HG03097 (cell line): Measurements from ENCODE around the gene TLR6.
A peak's percentile ranks its signal among the peaks of the same experiment; 100 is the strongest.

ENCODE experiments used
- ATAC-seq: cut with Tn5 transposase; IDR thresholded peaks from one replicate; pipeline ENCODE4 v1.9.1; 2021; ENCODE audit not compliant: unreplicated experiment, low FRiP score

The TLR6 gene, protein sequence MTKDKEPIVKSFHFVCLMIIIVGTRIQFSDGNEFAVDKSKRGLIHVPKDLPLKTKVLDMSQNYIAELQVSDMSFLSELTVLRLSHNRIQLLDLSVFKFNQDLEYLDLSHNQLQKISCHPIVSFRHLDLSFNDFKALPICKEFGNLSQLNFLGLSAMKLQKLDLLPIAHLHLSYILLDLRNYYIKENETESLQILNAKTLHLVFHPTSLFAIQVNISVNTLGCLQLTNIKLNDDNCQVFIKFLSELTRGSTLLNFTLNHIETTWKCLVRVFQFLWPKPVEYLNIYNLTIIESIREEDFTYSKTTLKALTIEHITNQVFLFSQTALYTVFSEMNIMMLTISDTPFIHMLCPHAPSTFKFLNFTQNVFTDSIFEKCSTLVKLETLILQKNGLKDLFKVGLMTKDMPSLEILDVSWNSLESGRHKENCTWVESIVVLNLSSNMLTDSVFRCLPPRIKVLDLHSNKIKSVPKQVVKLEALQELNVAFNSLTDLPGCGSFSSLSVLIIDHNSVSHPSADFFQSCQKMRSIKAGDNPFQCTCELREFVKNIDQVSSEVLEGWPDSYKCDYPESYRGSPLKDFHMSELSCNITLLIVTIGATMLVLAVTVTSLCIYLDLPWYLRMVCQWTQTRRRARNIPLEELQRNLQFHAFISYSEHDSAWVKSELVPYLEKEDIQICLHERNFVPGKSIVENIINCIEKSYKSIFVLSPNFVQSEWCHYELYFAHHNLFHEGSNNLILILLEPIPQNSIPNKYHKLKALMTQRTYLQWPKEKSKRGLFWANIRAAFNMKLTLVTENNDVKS

GRCh38 chr4:38856524-38857337 lies at the start of gene TLR6:
Gene TLR6, minus strand, starts transcription at chr4:38856817. Its CDS starts 27,344 bp downstream, at chr4:38829473.
- ATAC-seq, result peak; percentile 40

DNA sequence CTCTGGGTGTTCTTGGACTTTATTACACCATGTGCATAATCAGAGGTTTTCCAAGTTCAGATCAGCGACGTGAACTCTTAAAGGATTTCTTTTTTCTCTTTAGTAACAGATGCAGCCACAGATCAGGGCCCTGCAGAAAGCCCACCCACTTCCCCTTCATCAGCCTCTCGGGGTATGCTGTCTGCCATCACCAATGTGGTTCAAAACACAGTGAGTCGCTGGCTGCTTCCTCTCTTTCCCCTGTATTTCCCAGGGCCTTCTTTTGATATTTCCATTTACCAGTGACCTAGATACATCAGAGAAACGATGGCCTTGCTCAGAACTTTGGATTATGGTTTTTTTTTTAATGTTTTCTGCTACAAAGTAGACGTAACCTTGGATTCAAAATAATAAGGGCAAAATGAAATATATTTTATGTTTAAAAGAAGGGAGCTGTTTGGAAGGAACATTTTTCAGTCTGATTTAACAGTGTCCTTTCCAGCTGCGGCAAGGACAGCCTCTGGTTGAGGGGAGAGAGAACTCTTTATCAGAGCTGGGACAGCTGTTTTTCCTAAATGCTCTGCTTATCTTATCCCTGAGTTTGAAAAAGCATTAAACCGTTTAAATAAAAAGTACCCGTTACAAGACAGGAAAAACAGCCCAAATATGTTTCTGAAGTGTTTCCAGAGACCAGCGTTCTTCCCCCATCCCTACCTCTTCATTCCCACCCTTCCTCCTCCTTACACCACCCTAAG lies 49.2 kb upstream of the TLR6 start:
- no peak for ATAC-seq

DNA sequence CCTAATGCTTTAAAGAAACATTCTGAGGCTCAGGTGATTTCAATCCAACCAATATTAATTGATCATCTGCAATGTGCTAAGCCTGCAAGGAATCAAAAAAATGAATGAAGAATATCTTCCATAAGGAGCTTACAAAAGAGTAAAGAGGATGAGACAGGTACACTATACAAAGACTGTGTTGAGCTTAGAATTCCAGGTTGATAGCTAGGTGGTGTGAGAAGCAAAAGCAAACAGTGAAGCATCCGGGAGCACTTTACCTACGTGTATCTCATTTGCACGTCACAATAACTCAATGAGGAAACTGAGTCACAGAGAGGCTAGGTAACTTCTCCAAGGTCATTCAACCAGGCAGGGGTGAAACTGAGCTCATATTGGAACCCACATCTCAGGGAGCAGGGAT lies 48.1 kb upstream of the TLR6 start:
- ATAC-seq, result no peak

DNA sequence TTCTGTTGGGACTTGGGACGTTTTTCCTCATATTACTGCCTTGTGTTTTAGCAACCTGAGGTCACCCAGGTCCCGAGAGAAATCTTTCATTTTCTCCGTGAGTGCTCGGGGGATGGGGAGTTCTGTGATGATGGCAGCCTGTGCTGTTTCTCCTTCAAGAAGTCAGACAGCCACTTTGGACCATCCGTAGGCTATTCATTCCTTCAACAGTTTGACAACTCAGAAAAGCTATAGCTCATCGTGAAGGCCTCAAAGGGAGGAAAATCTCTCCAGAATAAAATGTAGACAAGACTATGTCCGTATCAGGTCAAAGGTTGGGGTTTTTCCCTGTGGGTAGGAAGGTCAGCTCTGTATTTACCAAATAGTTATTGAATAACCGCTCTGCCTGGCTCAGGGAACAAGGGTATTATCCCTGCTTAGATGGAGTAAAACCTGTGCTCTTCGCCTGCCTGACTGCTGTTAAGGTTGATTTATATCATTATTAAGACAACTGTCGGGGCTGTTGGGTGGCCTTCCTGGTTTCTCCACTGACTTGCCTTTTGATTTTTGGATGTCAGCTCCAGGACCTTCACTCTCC lies 47.6 kb upstream of the TLR6 start:
- no peak for ATAC-seq

DNA sequence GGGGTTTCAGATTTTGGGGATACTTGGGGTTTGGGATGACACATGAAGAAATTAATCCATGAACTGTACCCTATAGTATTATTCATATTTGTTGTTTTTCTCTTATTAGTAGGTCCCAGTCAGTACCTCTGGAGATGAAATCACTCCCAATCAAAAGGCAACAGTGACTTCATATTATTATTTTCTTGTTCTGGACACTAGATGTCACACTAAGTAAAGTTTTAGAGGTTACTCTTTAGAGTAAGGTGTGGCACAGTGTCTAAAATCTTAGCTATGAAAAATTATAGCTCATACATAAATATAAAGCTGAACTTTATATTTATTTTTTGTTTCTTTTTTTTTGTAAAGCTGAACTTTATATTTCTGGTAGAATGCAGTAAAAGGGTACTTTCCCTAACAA lies 46.1 kb upstream of the TLR6 start:
- no peak for ATAC-seq

GRCh38 chr4:38902221-38902620 lies 45.6 kb upstream of the TLR6 start:
- ATAC-seq, result no peak

DNA sequence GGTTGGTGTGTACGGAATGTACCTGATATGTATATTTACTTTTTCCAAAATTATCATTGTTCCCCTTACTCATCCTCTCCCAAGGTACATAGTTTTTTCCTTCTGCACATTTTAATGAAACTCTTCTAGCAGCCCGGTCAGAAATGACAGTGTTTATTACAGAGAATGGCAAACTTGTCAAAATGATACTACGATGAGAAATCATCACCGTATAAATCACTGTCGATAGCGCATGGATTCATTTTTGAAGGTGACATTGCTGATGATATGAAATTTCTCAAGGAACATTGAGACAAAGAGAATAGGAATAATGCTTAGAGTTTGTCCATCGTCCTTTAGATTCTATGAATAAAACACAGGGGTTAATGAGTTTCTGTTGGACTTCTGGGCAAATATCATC lies 41.6 kb upstream of the TLR6 start:
- no peak for ATAC-seq

- ATAC-seq, result no peak
These were observed 40.3 kb upstream of the TLR6 start for GRCh38 chr4:38896940-38897339.

GRCh38 chr4:38894322-38894982 lies 37.8 kb upstream of the TLR6 start:
- no peak for ATAC-seq

DNA sequence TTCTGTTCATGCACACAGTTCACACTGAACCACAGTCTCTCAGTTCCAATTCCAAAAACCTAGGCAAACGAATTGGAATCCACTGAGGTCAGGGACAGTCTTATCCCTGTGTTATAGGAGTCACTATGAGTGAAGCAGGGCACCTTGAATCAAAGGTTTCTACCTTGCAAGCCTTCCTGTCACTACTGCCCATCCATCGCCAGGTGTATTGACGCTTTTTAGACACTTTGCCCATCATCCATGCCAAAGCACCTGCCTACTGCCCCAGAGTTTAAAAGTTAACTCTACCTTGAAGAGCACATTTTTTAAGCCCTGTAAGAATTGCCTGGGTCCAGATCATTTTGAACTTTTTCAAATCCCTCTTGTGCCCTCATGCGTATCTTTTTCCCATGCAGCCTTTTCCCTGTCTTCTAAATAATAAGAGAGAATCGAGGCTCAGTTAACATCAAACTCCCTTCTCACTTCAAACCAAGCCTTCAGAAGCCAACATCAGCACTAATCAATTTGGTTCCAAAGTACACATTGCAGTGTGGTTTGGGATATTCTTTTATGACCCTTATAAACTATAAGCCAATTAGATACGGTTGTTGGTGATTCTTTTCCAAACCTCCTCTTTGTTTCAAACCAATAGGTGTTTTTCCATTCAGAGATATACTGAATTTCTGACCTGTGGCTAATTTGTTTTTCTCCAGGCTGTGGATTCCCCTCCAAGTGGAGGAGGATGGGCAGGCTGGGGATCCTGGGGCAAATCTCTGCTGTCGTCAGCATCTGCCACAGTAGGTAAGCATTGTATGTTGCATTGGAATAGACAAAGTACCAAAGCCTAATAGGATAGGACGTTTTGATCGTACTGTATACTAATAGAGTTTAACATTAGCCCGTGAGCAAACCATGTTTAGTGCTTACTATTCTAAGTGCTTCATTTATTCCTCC lies 34.7 kb upstream of the TLR6 start:
- no peak for ATAC-seq

- no peak for ATAC-seq
These were observed 32.5 kb upstream of the TLR6 start for GRCh38 chr4:38889143-38889542.

DNA sequence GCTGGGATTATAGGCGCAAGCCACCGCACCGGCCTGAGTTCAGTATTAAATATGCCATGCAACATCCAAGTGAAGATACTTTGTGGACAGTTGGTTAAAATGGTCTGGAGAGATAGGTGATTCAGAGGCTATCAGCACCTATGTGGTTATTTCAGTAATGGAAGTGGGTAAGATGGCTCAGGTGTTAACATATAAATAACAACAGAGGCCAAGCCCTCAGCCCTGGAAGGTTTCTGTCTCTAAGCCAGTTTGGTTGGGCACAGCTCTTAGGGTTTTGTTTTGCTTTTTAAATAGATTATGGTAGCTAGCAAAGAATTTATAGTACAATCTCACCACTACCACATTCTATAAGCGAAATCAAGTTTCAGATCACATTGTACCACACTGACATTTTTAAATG lies 27.6 kb upstream of the TLR6 start:
- no peak for ATAC-seq

GRCh38 chr4:38876636-38877035 lies 20.0 kb upstream of the TLR6 start:
- ATAC-seq, result no peak

GRCh38 chr4:38873290-38873944 lies 16.8 kb upstream of the TLR6 start:
- no peak for ATAC-seq

- no peak for ATAC-seq
These were observed 16.0 kb upstream of the TLR6 start for GRCh38 chr4:38872620-38873019.

GRCh38 chr4:38871593-38871992 lies 15.0 kb upstream of the TLR6 start:
- ATAC-seq, result no peak

DNA sequence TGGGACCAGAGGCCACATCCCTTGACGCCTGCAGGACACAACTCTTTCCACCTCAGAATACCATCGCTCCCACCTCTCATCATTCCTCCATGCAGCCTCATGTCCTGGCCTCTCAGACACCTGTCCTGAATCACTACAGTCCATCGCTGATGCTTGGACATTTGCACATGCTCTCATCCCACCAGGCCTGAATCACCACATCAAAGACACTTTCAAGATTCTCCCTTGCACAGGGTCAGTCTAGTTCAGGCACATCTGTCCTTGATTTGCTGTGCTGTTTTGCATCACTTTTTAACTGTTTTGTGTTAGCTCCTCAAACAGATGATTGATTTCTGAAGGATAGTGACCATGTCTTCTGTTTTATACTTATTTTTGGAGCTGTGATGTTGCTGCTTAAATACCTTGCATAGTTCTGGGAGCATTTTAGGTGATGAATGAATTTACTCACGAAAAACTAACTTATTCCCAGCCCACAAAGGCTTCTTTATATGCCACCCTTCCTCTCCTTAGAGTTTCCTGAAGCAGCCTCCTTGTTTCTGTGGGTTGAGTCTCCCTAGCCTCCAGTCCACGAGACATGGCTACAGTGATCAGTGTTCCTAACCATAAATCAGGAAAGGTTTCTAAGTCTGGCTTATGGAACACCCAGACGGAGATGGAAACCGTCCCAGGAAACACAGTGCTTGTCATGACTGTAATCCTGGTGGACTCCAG lies 13.6 kb upstream of the TLR6 start:
- no peak for ATAC-seq
